22Rv1 (cell line): ENCODE results near the gene TLCD5.

ENCODE experiments used
- ZFX ChIP-seq: fragments of 450-650 bp; IDR thresholded peaks from 2 replicates; pipeline ENCODE4 v1.6.1; 2017; ENCODE audit warnings: antibody characterized with exemption, borderline replicate concordance
- TF ChIP-seq, protein P1 (sequence below): fragments of 450-650 bp; IDR thresholded peaks from 2 replicates; pipeline ENCODE4 v1.5.1; 2017; ENCODE audit warnings: mild to moderate bottlenecking

DNA sequence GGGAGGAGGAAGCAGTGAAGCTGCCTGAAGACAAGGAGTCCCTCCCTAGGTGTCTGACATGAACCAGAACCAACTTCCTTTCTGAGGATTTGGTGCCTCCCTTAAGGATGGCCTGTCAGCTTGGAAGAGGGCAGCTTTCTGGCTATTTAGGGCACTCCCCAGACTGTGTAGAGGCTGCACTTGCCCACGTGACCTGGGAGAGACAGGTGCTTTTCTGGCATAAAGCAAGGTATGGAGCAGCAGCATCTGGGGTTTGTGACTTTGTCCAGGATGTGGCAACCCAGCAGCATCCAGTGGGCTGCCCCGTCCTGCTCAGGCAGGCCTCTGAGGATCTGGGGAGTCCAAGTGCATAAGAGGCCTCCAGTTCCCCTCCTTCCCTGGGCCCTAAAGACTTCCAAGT lies 42.0 kb upstream of the TLCD5 start:
- TF ChIP-seq, protein P1, sequence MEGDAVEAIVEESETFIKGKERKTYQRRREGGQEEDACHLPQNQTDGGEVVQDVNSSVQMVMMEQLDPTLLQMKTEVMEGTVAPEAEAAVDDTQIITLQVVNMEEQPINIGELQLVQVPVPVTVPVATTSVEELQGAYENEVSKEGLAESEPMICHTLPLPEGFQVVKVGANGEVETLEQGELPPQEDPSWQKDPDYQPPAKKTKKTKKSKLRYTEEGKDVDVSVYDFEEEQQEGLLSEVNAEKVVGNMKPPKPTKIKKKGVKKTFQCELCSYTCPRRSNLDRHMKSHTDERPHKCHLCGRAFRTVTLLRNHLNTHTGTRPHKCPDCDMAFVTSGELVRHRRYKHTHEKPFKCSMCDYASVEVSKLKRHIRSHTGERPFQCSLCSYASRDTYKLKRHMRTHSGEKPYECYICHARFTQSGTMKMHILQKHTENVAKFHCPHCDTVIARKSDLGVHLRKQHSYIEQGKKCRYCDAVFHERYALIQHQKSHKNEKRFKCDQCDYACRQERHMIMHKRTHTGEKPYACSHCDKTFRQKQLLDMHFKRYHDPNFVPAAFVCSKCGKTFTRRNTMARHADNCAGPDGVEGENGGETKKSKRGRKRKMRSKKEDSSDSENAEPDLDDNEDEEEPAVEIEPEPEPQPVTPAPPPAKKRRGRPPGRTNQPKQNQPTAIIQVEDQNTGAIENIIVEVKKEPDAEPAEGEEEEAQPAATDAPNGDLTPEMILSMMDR: no peak
- TF ChIP-seq ZFX: no peak
